ENCODE results near the gene OR51G1. TPM values are rescaled to one million over a fixed set of nuclear protein-coding genes. Genes with fewer than 3 reads are reported as not detected.

Gene OR51G1
- total and polyA plus RNA-seq, 5 donors = not detected

Other genes with a start within 250 kb of the OR51G1 start
- gene OR51E2, start 226.5 kb downstream of the OR51G1 start, total RNA-seq = not detected
- 0.05 TPM for gene OR51E2, start 226.5 kb downstream of the OR51G1 start, polyA plus RNA-seq
- not detected for gene MMP26, start 219.6 kb downstream of the OR51G1 start, total RNA-seq
- gene MMP26, start 219.6 kb downstream of the OR51G1 start, polyA plus RNA-seq = not detected
- gene OR51F1, start 154.4 kb downstream of the OR51G1 start, total RNA-seq = not detected
- not detected for gene OR51F1, start 154.4 kb downstream of the OR51G1 start, polyA plus RNA-seq
- gene OR52R1, start 120.0 kb downstream of the OR51G1 start, total RNA-seq = not detected
- gene OR52R1, start 120.0 kb downstream of the OR51G1 start, polyA plus RNA-seq = not detected
- gene OR51F2, start 103.0 kb downstream of the OR51G1 start, total RNA-seq = not detected
- not detected for gene OR51F2, start 103.0 kb downstream of the OR51G1 start, polyA plus RNA-seq
- not detected for gene OR51S1, start 75.1 kb downstream of the OR51G1 start, total RNA-seq
- not detected for gene OR51S1, start 75.1 kb downstream of the OR51G1 start, polyA plus RNA-seq
- not detected for gene OR51T1, start 42.4 kb downstream of the OR51G1 start, total RNA-seq
- not detected for gene OR51T1, start 42.4 kb downstream of the OR51G1 start, polyA plus RNA-seq
- gene OR51A7, start 20.6 kb downstream of the OR51G1 start, total RNA-seq = not detected
- gene OR51A7, start 20.6 kb downstream of the OR51G1 start, polyA plus RNA-seq = not detected
- not detected for gene OR51G2, start 5.0 kb downstream of the OR51G1 start, total RNA-seq
- gene OR51G2, start 5.0 kb downstream of the OR51G1 start, polyA plus RNA-seq = not detected
- not detected for gene OR51A4, start 23.3 kb upstream of the OR51G1 start, total RNA-seq
- not detected for gene OR51A4, start 23.3 kb upstream of the OR51G1 start, polyA plus RNA-seq
- gene OR51A2, start 31.4 kb upstream of the OR51G1 start, total RNA-seq = not detected
- gene OR51A2, start 31.4 kb upstream of the OR51G1 start, polyA plus RNA-seq = not detected
- gene OR51L1, start 70.5 kb upstream of the OR51G1 start, total RNA-seq = not detected
- not detected for gene OR51L1, start 70.5 kb upstream of the OR51G1 start, polyA plus RNA-seq
- not detected for gene OR52J3, start 122.2 kb upstream of the OR51G1 start, total RNA-seq
- gene OR52J3, start 122.2 kb upstream of the OR51G1 start, polyA plus RNA-seq = not detected
- not detected for gene OR52E2, start 135.3 kb upstream of the OR51G1 start, total RNA-seq
- not detected for gene OR52E2, start 135.3 kb upstream of the OR51G1 start, polyA plus RNA-seq
- gene OR52E1, start 145.2 kb upstream of the OR51G1 start, total RNA-seq = not detected
- not detected for gene OR52E1, start 145.2 kb upstream of the OR51G1 start, polyA plus RNA-seq
- gene OR52A5, start 214.0 kb upstream of the OR51G1 start, total RNA-seq = not detected
- not detected for gene OR52A5, start 214.0 kb upstream of the OR51G1 start, polyA plus RNA-seq
- not detected for gene OR52A1, start 230.4 kb upstream of the OR51G1 start, total RNA-seq
- not detected for gene OR52A1, start 230.4 kb upstream of the OR51G1 start, polyA plus RNA-seq